Astrocyte of the cerebellum (primary cell): ENCODE data around the gene DERL3.

Source experiments
- DNase-seq: peaks from one replicate; pipeline ENCODE4 v3.0.0-alpha.2; 2011; ENCODE audit warnings: low read depth
- H3K4me3 ChIP-seq: 2 replicates; pipeline ENCODE4 v1.5.1; 2011; ENCODE audit warnings: mild to moderate bottlenecking, low read depth, low read length, moderate library complexity
- CTCF ChIP-seq: IDR thresholded peaks from 2 replicates; pipeline ENCODE4 v1.5.1; 2012; ENCODE audit warnings: low read length, low read depth, moderate library complexity, mild to moderate bottlenecking; ENCODE audit errors: missing control alignments
- in situ Hi-C: cut with HindIII; loops from 2 replicates; pipeline ENCODE4 v1.10.0; 2017; ENCODE audit warnings: low sequenced_read_pairs

The DERL3 gene

GRCh38 chr22:23841292-23841691 lies 2.5 kb upstream of the DERL3 start:
- no peak for DNase-seq
- in situ Hi-C loops: no loop called here
- no peak for TF ChIP-seq CTCF
- H3K4me3 ChIP-seq: no peak overlapping the region

- no peak overlapping the region for H3K4me3 ChIP-seq
- in situ Hi-C loops: no loop called here
- TF ChIP-seq CTCF: no peak
- DNase-seq: no peak
Measured at GRCh38 chr22:23840026-23840425, 1.2 kb upstream of the DERL3 start.

- no peak for TF ChIP-seq CTCF
- in situ Hi-C loops: loop anchor here (10.0 kb wide), 1 partner anchor 303 kb away; no protein-coding TSS in a partner anchor
- DNase-seq: no peak
- H3K4me3 ChIP-seq: no peak overlapping the region
Measured at GRCh38 chr22:23837911-23838680, 710 bp downstream of the DERL3 start.

GRCh38 chr22:23837496-23837859 lies 1.3 kb downstream of the DERL3 start:
- in situ Hi-C loops: loop anchor here (10.0 kb wide), 1 partner anchor 303 kb away; no protein-coding TSS in a partner anchor
- H3K4me3 ChIP-seq: no peak overlapping the region

GRCh38 chr22:23836692-23837495 lies 1.9 kb downstream of the DERL3 start:
- no peak overlapping the region for H3K4me3 ChIP-seq
- DNase-seq: no peak
- in situ Hi-C loops: loop anchor here (10.0 kb wide), 1 partner anchor 302 kb away; no protein-coding TSS in a partner anchor
- TF ChIP-seq CTCF: no peak

More at GRCh38 chr22:23837496-23837859, 1.3 kb downstream of the DERL3 start:
- TF ChIP-seq CTCF: no peak
- no peak for DNase-seq

DNA sequence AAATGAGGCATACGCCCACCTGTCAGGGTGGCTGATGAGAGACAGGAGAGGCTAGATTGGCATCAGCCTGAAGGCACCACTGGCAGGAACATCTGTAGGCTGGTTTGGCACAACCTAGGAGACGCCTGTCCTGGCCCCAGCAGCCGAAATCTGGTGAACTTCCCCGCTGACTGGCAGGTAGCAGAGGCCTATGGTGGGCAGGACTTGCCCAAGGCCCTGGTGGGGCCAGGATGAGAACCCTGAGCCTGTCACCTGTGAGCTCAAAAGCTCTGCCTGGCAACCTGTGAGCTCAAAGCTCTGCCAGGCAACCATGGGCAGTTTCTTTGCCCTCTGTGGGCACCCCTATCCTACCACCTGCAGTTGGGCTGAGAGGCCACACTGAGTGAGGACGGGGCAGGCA lies 2.5 kb downstream of the DERL3 start:
- H3K4me3 ChIP-seq: no peak overlapping the region
- TF ChIP-seq CTCF: no peak
- in situ Hi-C loops: loop anchor here (10.0 kb wide), 1 partner anchor 301 kb away; no protein-coding TSS in a partner anchor
- DNase-seq: no peak
